Esophagus squamous epithelium (tissue), 5 donors: ENCODE data around the gene KCNH5. TPM values are rescaled to one million over a fixed set of nuclear protein-coding genes. Genes with fewer than 3 reads are reported as not detected.

Experiments used
- DNase-seq: peaks from one replicate; lab custom pipeline; 2025; lab: John Stamatoyannopoulos, UW
- H3K27ac ChIP-seq, 4 donors: fragments of 200-600 bp; sonication (generic); one replicate each; pipeline ENCODE4 v1.5.1; 2016 to 2019; ENCODE audit warnings: mild to moderate bottlenecking in 1 of 4
- H3K27me3 ChIP-seq, 4 donors: fragments of 200-600 bp; sonication (generic); 1 replicate in 3 of 4; 2 replicates in 1 of 4; pipeline versions ENCODE4 v1.5.1 to v1.6.0; 2017 to 2021; ENCODE audit warnings: antibody characterized with exemption in 1 of 4
- H3K36me3 ChIP-seq, 3 donors: fragments of 200-600 bp; sonication (generic); one replicate each; pipeline ENCODE4 v1.5.1; 2016 to 2019
- H3K4me1 ChIP-seq, 3 donors: fragments of 200-600 bp; sonication (generic); one replicate each; pipeline ENCODE4 v1.5.1; 2017 to 2019
- H3K4me3 ChIP-seq, 4 donors: fragments of 200-600 bp; sonication (generic); 1 replicate in 3 of 4; 2 replicates in 1 of 4; pipeline ENCODE4 v1.5.1; 2016 to 2019; ENCODE audit warnings: mild to moderate bottlenecking in 2 of 4, moderate library complexity in 1 of 4
- H3K9me3 ChIP-seq, 3 donors: fragments of 200-600 bp; sonication (generic); one replicate each; pipeline ENCODE4 v1.5.1; 2016 to 2019
- POLR2A ChIP-seq, 4 donors: fragments of 450-650 bp; IDR thresholded peaks; one replicate each; pipeline ENCODE4 v1.6.1; 2017; ENCODE audit warnings: antibody characterized with exemption in 4 of 4, mild to moderate bottlenecking in 4 of 4, moderate library complexity in 3 of 4
- WGBS, 2 donors: methylation state at CpG; one replicate each; pipeline ENCODE4 v1.1.5; 2018; 5-methylcytosine and 5-hydroxymethylcytosine counted together
- intact Hi-C: fragments of 100-400 bp; cut with DNase I; formaldehyde crosslinking; loops from one replicate; pipeline ENCODE4 v1.15.0; 2022
- total RNA-seq, 4 donors: library from RNA; depleted of rRNA; stranded (reverse); fragments of >200 nt; gene quantifications; one replicate each; pipeline ENCODE4 v1.1.0, GENCODE V29; 2016
- TF ChIP-seq, protein P1 (sequence below), 6 experiments: fragments of 450-650 bp in 4 of 6; fragments of 200-600 bp in 2 of 6; sonication (generic) in 2 of 6; IDR thresholded peaks; one replicate each; pipeline ENCODE4 v1.5.1; 2016 to 2019; ENCODE audit warnings: antibody characterized with exemption in 6 of 6, mild to moderate bottlenecking in 4 of 6, moderate library complexity in 4 of 6
- donor health status: DM: yes; HTN: yes; CAD: no.

KCNH5 gene
- total RNA-seq, 4 donors from 2014 or later: under 0.01 to 0.06 TPM; not detected in 2

DNA sequence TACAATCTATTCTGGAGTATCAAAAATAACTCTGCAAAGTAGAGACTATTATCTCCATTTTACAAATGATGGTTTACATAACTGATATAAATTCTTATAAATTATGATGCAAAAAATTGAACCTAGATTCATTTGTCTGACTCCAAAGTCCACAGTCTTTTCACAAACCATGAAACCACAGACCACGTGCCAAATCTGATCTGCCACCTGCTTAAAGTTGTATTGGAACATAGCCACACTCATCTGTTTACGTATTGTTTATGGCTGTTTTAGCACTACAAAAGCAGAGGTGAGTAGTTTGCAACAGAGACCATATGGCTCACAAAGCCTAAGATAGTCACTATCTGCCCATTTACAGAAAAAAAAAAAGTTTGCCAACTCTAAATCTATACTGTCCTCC, 105.3 kb downstream of the KCNH5 start:
- Histone ChIP-seq H3K4me3 (no peak overlapping the region), H3K36me3 (no peaks in the 10 kb centered on the region), H3K27me3 (no peaks in the 10 kb centered on the region), H3K9me3 (no peaks in the 10 kb centered on the region), H3K4me1 (no peaks in the 10 kb centered on the region), H3K27ac (no peak overlapping the region)
- 7 to 28% methylated on average over 2 of the region's 2 CpGs for WGBS, 2 donors
- intact Hi-C loops: no loop called here
- TF ChIP-seq, protein P1, sequence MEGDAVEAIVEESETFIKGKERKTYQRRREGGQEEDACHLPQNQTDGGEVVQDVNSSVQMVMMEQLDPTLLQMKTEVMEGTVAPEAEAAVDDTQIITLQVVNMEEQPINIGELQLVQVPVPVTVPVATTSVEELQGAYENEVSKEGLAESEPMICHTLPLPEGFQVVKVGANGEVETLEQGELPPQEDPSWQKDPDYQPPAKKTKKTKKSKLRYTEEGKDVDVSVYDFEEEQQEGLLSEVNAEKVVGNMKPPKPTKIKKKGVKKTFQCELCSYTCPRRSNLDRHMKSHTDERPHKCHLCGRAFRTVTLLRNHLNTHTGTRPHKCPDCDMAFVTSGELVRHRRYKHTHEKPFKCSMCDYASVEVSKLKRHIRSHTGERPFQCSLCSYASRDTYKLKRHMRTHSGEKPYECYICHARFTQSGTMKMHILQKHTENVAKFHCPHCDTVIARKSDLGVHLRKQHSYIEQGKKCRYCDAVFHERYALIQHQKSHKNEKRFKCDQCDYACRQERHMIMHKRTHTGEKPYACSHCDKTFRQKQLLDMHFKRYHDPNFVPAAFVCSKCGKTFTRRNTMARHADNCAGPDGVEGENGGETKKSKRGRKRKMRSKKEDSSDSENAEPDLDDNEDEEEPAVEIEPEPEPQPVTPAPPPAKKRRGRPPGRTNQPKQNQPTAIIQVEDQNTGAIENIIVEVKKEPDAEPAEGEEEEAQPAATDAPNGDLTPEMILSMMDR (IDR thresholded peaks at IDR 0.05): no peak
- TF ChIP-seq POLR2A (IDR thresholded peaks at IDR 0.05): no peak
- DNase-seq: no peak

DNA sequence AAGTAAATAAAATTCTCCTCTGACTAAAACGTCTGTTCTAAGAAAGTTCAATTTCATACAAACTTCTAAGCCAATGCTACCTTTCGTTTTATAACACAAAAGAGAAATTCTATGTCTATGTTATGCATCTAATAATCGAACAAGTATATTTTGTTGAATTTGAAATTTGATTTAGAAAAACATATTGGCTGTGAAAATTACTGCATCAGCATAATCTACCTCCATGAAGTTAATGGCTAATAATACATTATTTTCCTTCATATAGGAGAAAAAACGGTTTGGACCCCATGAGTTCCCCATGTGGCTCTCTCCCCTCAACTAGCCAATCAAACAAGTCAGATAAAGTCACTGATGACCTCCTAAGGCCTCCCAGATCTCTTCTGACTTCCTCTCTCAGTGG, 106.5 kb downstream of the KCNH5 start:
- Histone ChIP-seq H3K4me3 (no peak overlapping the region), H3K36me3 (no peaks in the 10 kb centered on the region), H3K27ac (no peak overlapping the region), H3K4me1 (no peaks in the 10 kb centered on the region), H3K9me3 (no peaks in the 10 kb centered on the region), H3K27me3 (no peaks in the 10 kb centered on the region)
- WGBS, 2 donors: 73 to 77% methylated on average over 4 of the region's 4 CpGs
- no peak for DNase-seq
- intact Hi-C loops: no loop called here
- no peak for TF ChIP-seq POLR2A (IDR thresholded peaks at IDR 0.05)
- TF ChIP-seq, protein P1 (IDR thresholded peaks at IDR 0.05): no peak

DNA sequence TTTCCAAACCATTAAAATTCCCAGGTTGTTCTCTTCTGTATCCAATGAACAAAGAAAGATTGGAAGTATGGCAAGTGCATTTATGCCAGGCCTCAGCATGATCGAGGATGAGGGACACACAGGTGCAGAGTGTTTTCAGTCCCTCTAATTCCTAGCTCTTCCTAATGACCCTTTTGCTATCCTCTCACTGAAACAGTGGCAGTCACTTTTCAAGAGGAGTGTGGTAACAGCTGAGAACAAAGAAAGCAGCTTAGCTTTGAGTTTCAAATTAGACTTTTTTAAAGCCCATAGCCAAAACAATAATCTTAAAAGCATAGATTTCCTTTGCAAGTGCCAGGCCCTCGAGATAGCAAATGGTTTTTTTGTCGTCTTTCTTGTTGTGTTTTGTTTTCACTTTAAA, 110.8 kb downstream of the KCNH5 start:
- no peak overlapping the region for H3K4me3 ChIP-seq
- WGBS, 2 donors: 60 to 70% methylated on average over 3 of the region's 3 CpGs
- H3K36me3 ChIP-seq: no peaks in the 10 kb centered on the region
- H3K4me1 ChIP-seq: no peaks in the 10 kb centered on the region
- H3K27me3 ChIP-seq: no peaks in the 10 kb centered on the region
- H3K9me3 ChIP-seq: no peaks in the 10 kb centered on the region
- intact Hi-C loops: no loop called here
- no peak for DNase-seq
- TF ChIP-seq, protein P1 (IDR thresholded peaks at IDR 0.05): no peak
- no peak for TF ChIP-seq POLR2A (IDR thresholded peaks at IDR 0.05)
- no peak overlapping the region for H3K27ac ChIP-seq

DNA sequence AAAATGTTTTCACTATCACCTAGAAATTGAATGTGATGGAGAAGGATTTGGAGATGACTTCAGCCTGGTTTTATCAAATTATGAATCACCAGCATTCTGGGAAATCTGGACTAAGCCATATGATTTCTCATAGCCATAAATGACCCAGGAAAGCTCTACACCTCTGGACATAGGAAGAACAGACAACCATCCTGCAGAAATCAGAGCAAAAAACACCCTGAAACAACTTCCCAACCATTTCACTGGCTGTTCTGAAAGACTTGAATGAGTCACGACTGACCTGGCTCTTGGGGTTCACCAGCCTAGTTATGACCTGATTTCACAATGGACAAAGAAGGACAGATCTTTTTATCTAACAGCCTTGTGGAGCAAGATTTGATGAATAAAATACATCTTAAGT, 123.8 kb downstream of the KCNH5 start:
- TF ChIP-seq POLR2A (IDR thresholded peaks at IDR 0.05): no peak
- H3K27ac ChIP-seq: no peak overlapping the region
- 63 to 64% methylated on average over 1 of the region's 1 CpG for WGBS, 2 donors
- H3K4me1 ChIP-seq: no peaks in the 10 kb centered on the region
- H3K36me3 ChIP-seq: no peaks in the 10 kb centered on the region
- H3K4me3 ChIP-seq: no peak overlapping the region
- DNase-seq: no peak
- intact Hi-C loops: no loop called here
- no peaks in the 10 kb centered on the region for H3K9me3 ChIP-seq
- H3K27me3 ChIP-seq: no peaks in the 10 kb centered on the region

DNA sequence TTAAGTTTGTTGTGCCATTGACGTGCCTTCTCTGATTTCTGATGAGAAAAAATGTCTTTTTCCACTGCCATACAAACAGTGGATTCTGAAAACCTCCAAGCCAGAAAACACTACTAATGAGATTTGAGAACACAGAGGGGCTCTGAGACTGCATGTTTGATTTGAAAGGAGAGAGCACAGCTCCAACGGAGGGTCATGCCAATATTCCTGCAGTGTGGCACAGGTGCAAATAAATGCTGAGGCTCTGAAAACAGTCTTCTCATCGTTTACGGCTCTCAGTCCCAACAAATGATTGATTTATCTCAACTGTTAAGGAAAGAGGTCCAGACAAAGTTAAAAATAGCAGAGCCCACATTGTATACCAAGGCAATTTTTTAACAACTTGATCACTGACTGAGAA, 128.7 kb downstream of the KCNH5 start:
- Histone ChIP-seq H3K4me1 (no peaks in the 10 kb centered on the region), H3K9me3 (no peaks in the 10 kb centered on the region), H3K27ac (no peak overlapping the region), H3K4me3 (no peak overlapping the region), H3K36me3 (no peaks in the 10 kb centered on the region), H3K27me3 (no peaks in the 10 kb centered on the region)
- WGBS, 2 donors: 45 to 55% methylated on average over 4 of the region's 4 CpGs
- no peak for DNase-seq
- no peak for TF ChIP-seq POLR2A (IDR thresholded peaks at IDR 0.05)
- TF ChIP-seq, protein P1 (IDR thresholded peaks at IDR 0.05): no peak
- intact Hi-C loops: no loop called here

DNA sequence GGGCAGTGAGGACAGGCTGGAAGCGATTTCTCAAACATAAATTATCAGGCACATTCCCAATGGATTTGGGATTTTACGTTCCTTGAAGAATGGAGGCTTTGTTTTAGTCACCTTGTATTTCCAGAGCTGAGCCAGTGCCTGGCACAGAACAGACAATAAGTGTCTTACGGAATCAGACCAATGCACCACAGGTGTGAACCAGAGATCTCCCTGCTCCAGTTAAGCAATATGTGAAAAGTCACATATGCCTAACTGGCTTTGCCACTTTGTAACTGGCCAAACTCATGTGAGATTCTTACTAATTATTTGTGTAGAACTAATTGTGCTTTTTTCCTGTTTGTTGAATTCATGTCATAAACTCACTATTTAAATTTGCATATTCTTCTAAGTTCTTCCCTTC, 130.4 kb downstream of the KCNH5 start:
- H3K36me3 ChIP-seq: no peaks in the 10 kb centered on the region
- DNase-seq: no peak
- H3K27me3 ChIP-seq: no peaks in the 10 kb centered on the region
- no peak overlapping the region for H3K27ac ChIP-seq
- intact Hi-C loops: no loop called here
- H3K4me3 ChIP-seq: no peak overlapping the region
- H3K9me3 ChIP-seq: no peaks in the 10 kb centered on the region
- TF ChIP-seq POLR2A (IDR thresholded peaks at IDR 0.05): no peak
- TF ChIP-seq, protein P1 (IDR thresholded peaks at IDR 0.05): no peak
- WGBS, 2 donors: 80 to 88% methylated on average over 3 of the region's 3 CpGs
- H3K4me1 ChIP-seq: no peaks in the 10 kb centered on the region
